ENCODE measurements around the gene PEX26. TPM values are rescaled to one million over a fixed set of nuclear protein-coding genes. Genes with fewer than 3 reads are reported as not detected.

PEX26 gene
- total RNA-seq, 4 donors from 2014 or later: 46.4 to 211 (median 93.4) TPM

GRCh38 chr22:18091478-18091877 is 13.7 kb downstream of the PEX26 start:
- TF ChIP-seq, protein P1, sequence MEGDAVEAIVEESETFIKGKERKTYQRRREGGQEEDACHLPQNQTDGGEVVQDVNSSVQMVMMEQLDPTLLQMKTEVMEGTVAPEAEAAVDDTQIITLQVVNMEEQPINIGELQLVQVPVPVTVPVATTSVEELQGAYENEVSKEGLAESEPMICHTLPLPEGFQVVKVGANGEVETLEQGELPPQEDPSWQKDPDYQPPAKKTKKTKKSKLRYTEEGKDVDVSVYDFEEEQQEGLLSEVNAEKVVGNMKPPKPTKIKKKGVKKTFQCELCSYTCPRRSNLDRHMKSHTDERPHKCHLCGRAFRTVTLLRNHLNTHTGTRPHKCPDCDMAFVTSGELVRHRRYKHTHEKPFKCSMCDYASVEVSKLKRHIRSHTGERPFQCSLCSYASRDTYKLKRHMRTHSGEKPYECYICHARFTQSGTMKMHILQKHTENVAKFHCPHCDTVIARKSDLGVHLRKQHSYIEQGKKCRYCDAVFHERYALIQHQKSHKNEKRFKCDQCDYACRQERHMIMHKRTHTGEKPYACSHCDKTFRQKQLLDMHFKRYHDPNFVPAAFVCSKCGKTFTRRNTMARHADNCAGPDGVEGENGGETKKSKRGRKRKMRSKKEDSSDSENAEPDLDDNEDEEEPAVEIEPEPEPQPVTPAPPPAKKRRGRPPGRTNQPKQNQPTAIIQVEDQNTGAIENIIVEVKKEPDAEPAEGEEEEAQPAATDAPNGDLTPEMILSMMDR (IDR thresholded peaks at IDR 0.05): no peak
- TF ChIP-seq EP300 (IDR thresholded peaks at IDR 0.05; ENCODE audit: low read depth) (no peak), POLR2A (IDR thresholded peaks at IDR 0.05) (no peak), POLR2AphosphoS5 (IDR thresholded peaks at IDR 0.05) (no peak)
- Histone ChIP-seq H3K9me3 (no peaks in the 10 kb centered on the region), H3K4me3 (peak overlapping the region in 3 of 4 donors; percentile 11 to 42 (median 19)), H3K36me3 (peaks cover 0 to 15% (median 4%) of the 10 kb centered on the region in 4 donors), H3K27ac (peak overlapping the region; percentile 86 to 94 (median 92)), H3K27me3 (no peaks in the 10 kb centered on the region), H3K4me1 (peaks cover 7 to 46% (median 24%) of the 10 kb centered on the region in 4 donors)
- 48 to 57% methylated on average over 5 to 7 of the region's 7 CpGs for WGBS, 2 donors (ENCODE audit: low coverage in 1 of 2)
- DNase-seq: no peak
- intact Hi-C loops (cut with DNase I; ENCODE audit: low total_unique reads): no loop called here
- in situ Hi-C loops (cut with MboI; ENCODE audit: low pct_ligation_motif_present in 1 of 4, low pct_unique_long_range_greater_than_20kb in 1 of 4, low sequenced_read_pairs in 3 of 4): no loop called here

GRCh38 chr22:18091916-18092526 is 14.2 kb downstream of the PEX26 start:
- H3K27me3 ChIP-seq: no peaks in the 10 kb centered on the region
- DNase-seq: peak; percentile 86
- peaks cover 7 to 45% (median 24%) of the 10 kb centered on the region in 4 donors for H3K4me1 ChIP-seq
- H3K27ac ChIP-seq: peak overlapping the region; percentile 86 to 94 (median 92)
- in situ Hi-C loops (cut with MboI; ENCODE audit: low pct_ligation_motif_present in 1 of 4, low pct_unique_long_range_greater_than_20kb in 1 of 4, low sequenced_read_pairs in 3 of 4): no loop called here
- H3K36me3 ChIP-seq: peaks cover 0 to 13% (median 4%) of the 10 kb centered on the region in 4 donors
- H3K9me3 ChIP-seq: no peaks in the 10 kb centered on the region
- H3K4me3 ChIP-seq: peak overlapping the region in 3 of 4 donors; percentile 11 to 42 (median 19)
- WGBS, 2 donors (ENCODE audit: low coverage in 1 of 2): 32 to 52% methylated on average over 9 to 22 of the region's 22 CpGs
- intact Hi-C loops (cut with DNase I; ENCODE audit: low total_unique reads): no loop called here
- TF ChIP-seq POLR2A (IDR thresholded peaks at IDR 0.05): peak; percentile 51
- TF ChIP-seq EP300 (IDR thresholded peaks at IDR 0.05; ENCODE audit: low read depth): no peak
- peak in 2 of 3 donors; percentile 57 to 69 for TF ChIP-seq POLR2AphosphoS5 (IDR thresholded peaks at IDR 0.05)
- TF ChIP-seq, protein P1 (IDR thresholded peaks at IDR 0.05): peak in 4 of 5 experiments; percentile 7 to 34 (median 26)

DNA sequence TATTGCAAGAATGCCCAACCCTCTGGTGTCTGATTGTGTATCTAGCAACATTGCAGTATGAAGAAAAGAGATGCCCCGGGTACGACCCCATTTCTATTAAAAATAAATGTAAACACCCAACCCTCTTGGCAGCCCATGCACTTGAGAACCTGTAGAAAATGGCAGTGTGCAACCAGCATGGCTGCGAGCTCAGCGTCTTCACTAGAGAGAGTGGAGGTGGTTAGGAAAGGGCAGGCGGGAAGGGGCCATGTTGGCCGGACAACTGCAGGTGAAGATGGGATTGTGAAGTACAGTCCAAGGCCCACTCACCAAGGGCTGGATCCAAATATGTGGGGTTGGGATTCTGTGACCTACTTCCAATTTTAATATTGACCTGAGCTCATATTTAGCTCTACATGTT is 15.9 kb downstream of the PEX26 start:
- no peak for TF ChIP-seq POLR2AphosphoS5 (IDR thresholded peaks at IDR 0.05)
- no peak for TF ChIP-seq EP300 (IDR thresholded peaks at IDR 0.05; ENCODE audit: low read depth)
- no peak for TF ChIP-seq POLR2A (IDR thresholded peaks at IDR 0.05)
- TF ChIP-seq, protein P1 (IDR thresholded peaks at IDR 0.05): no peak
- Histone ChIP-seq H3K4me3 (no peak overlapping the region), H3K36me3 (peaks cover 0 to 2% (median 0%) of the 10 kb centered on the region in 4 donors), H3K27me3 (no peaks in the 10 kb centered on the region), H3K4me1 (peaks cover 7 to 35% (median 24%) of the 10 kb centered on the region in 4 donors), H3K27ac (no peak overlapping the region), H3K9me3 (no peaks in the 10 kb centered on the region)
- WGBS, 2 donors (ENCODE audit: low coverage in 1 of 2): 89 to 100% methylated on average over 3 to 6 of the region's 6 CpGs
- no peak for DNase-seq
- intact Hi-C loops (cut with DNase I; ENCODE audit: low total_unique reads) (no loop called here), in situ Hi-C loops (cut with MboI; ENCODE audit: low pct_ligation_motif_present in 1 of 4, low pct_unique_long_range_greater_than_20kb in 1 of 4, low sequenced_read_pairs in 3 of 4) (no loop called here)

DNA sequence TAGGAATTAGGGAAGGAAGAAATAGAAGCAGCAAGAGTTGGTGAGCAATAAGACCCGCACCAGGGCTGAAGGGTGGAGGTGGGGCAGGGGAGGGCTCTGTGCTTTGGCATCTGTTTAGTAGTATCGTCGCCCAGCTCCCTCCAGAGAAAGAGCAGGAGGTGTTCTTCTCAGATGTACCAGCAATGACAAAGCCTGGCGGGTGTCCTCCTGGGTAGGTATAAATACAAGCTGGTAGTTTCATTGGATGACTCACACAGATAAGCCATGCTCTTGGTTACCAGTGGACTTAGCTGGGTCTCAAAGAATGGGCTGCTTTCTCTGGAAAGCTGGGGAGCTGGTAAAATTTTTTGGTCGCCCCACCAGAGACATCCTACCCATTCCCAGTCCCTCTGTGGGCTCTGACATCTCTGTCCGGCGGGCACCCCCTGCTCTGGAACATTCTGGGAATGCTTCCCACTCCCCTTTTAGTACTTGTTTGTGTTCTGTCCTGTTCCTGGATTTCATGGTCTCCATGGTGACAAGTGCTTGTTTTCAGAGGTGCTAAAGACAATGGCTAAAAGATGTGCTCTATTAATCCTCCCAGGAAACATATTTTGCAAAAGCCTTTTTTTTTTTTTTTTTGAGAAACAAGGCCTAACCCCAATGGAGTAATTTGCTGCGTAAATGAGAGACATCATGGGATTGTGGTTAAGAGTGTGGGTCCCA is 17.5 kb downstream of the PEX26 start:
- peaks cover 7 to 26% (median 22%) of the 10 kb centered on the region in 4 donors for H3K4me1 ChIP-seq
- DNase-seq: no peak
- H3K4me3 ChIP-seq: no peak overlapping the region
- intact Hi-C loops (cut with DNase I; ENCODE audit: low total_unique reads): no loop called here
- no peaks in the 10 kb centered on the region for H3K9me3 ChIP-seq
- 76 to 79% methylated on average over 4 to 8 of the region's 8 CpGs for WGBS, 2 donors (ENCODE audit: low coverage in 1 of 2)
- H3K36me3 ChIP-seq: no peaks in the 10 kb centered on the region
- peak overlapping the region in 1 of 4 donors; percentile 32 for H3K27ac ChIP-seq
- TF ChIP-seq, protein P1 (IDR thresholded peaks at IDR 0.05): no peak
- no peak for TF ChIP-seq EP300 (IDR thresholded peaks at IDR 0.05; ENCODE audit: low read depth)
- no peak for TF ChIP-seq POLR2A (IDR thresholded peaks at IDR 0.05)
- no peak for TF ChIP-seq POLR2AphosphoS5 (IDR thresholded peaks at IDR 0.05)
- in situ Hi-C loops (cut with MboI; ENCODE audit: low pct_ligation_motif_present in 1 of 4, low pct_unique_long_range_greater_than_20kb in 1 of 4, low sequenced_read_pairs in 3 of 4): no loop called here
- H3K27me3 ChIP-seq: no peaks in the 10 kb centered on the region

Data from transverse colon (tissue), 4 donors.